Panc1 (cell line): Measurements from ENCODE around the gene MVD. TPM values are rescaled to one million over a fixed set of nuclear protein-coding genes. Genes with fewer than 3 reads are reported as not detected.
A peak's percentile ranks its signal among the peaks of the same experiment; 100 is the strongest.

Experiments
- ATAC-seq: fragments of 200-7000 bp; cut with Tn5 transposase; 2 replicates; pipeline ENCODE4 v1.9.1; 2020; ENCODE audit warnings: mild to moderate bottlenecking, moderate library complexity
- BruUV-seq: library from RNA; stranded (reverse); fragments of 400-500 nt; replicated peaks from 2 replicates; lab custom pipeline; 2021; lab: Mats Ljungman, UMichigan
- CTCF ChIA-PET: fragments of 300-600 bp; sonication (Branson Sonifier 250); formaldehyde crosslinking; loops from one replicate; lab custom pipeline; 2022; ENCODE audit warnings: antibody characterized with exemption; lab: Charles Lee
- POLR2A ChIA-PET: fragments of 300-600 bp; sonication (Branson Sonifier 250); formaldehyde crosslinking; loops from one replicate; lab custom pipeline; 2022; ENCODE audit warnings: antibody characterized with exemption; lab: Charles Lee
- DNase-seq: peaks from one replicate; pipeline ENCODE4 v3.0.0-alpha.2; 2010; ENCODE audit warnings: low read depth, low spot score
- H3K27ac ChIP-seq: 2 replicates; pipeline ENCODE4 v1.5.1; 2011; ENCODE audit warnings: mild to moderate bottlenecking, low read length, inconsistent platforms
- H3K27me3 ChIP-seq: fragments of 200-500 bp; sonication (Bioruptor generic); 2 replicates; pipeline ENCODE4 v1.6.0; 2014; ENCODE audit warnings: low read length, inconsistent platforms; ENCODE audit not compliant: control insufficient read depth, insufficient read depth
- H3K36me3 ChIP-seq: fragments of 200-500 bp; sonication (Bioruptor generic); 2 replicates; pipeline ENCODE4 v1.5.1; 2014; ENCODE audit warnings: inconsistent platforms, mild to moderate bottlenecking, low read length, moderate library complexity; ENCODE audit not compliant: control insufficient read depth, insufficient read depth
- H3K4me1 ChIP-seq: 2 replicates; pipeline ENCODE4 v1.5.1; 2011; ENCODE audit warnings: inconsistent platforms, mild to moderate bottlenecking, low read length, moderate library complexity; ENCODE audit not compliant: control insufficient read depth, insufficient read depth
- H3K4me3 ChIP-seq, 2 experiments: 2 replicates each; pipeline ENCODE4 v1.5.1; 2011 to 2012; ENCODE audit warnings: low read depth in 2 of 2, low read length in 2 of 2, mild to moderate bottlenecking in 2 of 2, inconsistent platforms in 1 of 2, moderate library complexity in 1 of 2
- H3K9me3 ChIP-seq: fragments of 200-500 bp; sonication (Bioruptor generic); 2 replicates; pipeline ENCODE4 v1.5.1; 2014; ENCODE audit warnings: low read depth, mild to moderate bottlenecking, inconsistent platforms, low read length, moderate library complexity; ENCODE audit not compliant: control insufficient read depth, insufficient read depth
- POLR2AphosphoS5 ChIP-seq: IDR thresholded peaks from 2 replicates; pipeline ENCODE4 v1.6.1; 2012; ENCODE audit warnings: mild to moderate bottlenecking, low read depth, low read length, moderate library complexity
- REST ChIP-seq, 2 experiments: IDR thresholded peaks; 2 replicates each; pipeline ENCODE4 v1.6.1; 2011 to 2012; ENCODE audit warnings: low read depth in 2 of 2, control low read depth in 1 of 2, low read length in 1 of 2, mild to moderate bottlenecking in 1 of 2, moderate library complexity in 1 of 2; ENCODE audit not compliant: insufficient read depth in 1 of 2
- SIN3A ChIP-seq: IDR thresholded peaks from 2 replicates; pipeline ENCODE4 v1.6.1; 2012; ENCODE audit warnings: low read depth, mild to moderate bottlenecking, low read length, moderate library complexity, borderline replicate concordance; ENCODE audit not compliant: insufficient read depth
- TCF7L2 ChIP-seq: IDR thresholded peaks from 2 replicates; pipeline ENCODE4 v1.6.1; 2011; ENCODE audit warnings: mild to moderate bottlenecking, low read depth, low read length, inconsistent platforms
- in situ Hi-C: cut with HindIII; loops from 2 replicates; pipeline ENCODE4 v1.10.0; 2016; ENCODE audit warnings: low sequenced_read_pairs, low pct_unique_long_range_greater_than_20kb
- intact Hi-C: fragments of 100-400 bp; cut with micrococcal nuclease; formaldehyde crosslinking; loops from one replicate; pipeline ENCODE4 v1.10.0; 2022; ENCODE audit not compliant: unreplicated experiment
- total RNA-seq: library from RNA; stranded (reverse); gene quantifications from one replicate; pipeline ENCODE4 v1.2.1, GENCODE V29; 2021; ENCODE audit not compliant: unreplicated experiment
- TF ChIP-seq, protein P1 (sequence below): fragments of 450-650 bp; IDR thresholded peaks from 2 replicates; pipeline ENCODE4 v1.5.1; 2017; ENCODE audit warnings: mild to moderate bottlenecking

Gene MVD
- total RNA-seq, 1 experiment from 2014 or later, result 96.8 TPM

GRCh38 chr16:88665148-88665547 is 2.3 kb upstream of the MVD start:
- H3K27me3 ChIP-seq, result no peaks in the 10 kb centered on the region
- in situ Hi-C loops, result no loop called here
- H3K27ac ChIP-seq, result no peak overlapping the region
- ATAC-seq, result no peak
- no peak overlapping the region for H3K4me3 ChIP-seq
- BruUV-seq, result no TSS peak
- ChIA-PET POLR2A (no interaction called here), CTCF (interaction anchor here (0.7 kb wide), 1 partner anchor 9 kb away, joined by 13 read pairs; no protein-coding TSS in a partner anchor)
- peaks cover 5% of the 10 kb centered on the region; the same call in 1 of the 2 replicates for H3K4me1 ChIP-seq
- H3K36me3 ChIP-seq, result no peaks in the 10 kb centered on the region; the same call in 1 of the 2 replicates
- intact Hi-C loops, result no loop called here
- H3K9me3 ChIP-seq, result no peaks in the 10 kb centered on the region
- DNase-seq, result no peak
- TF ChIP-seq SIN3A (no peak), POLR2AphosphoS5 (no peak), TCF7L2 (no peak), REST (IDR thresholded peaks at IDR 0.05; ENCODE audit: insufficient read depth in 1 of 2, low read depth in 2 of 2, low read length in 1 of 2) (no peak)
- TF ChIP-seq, protein P1, sequence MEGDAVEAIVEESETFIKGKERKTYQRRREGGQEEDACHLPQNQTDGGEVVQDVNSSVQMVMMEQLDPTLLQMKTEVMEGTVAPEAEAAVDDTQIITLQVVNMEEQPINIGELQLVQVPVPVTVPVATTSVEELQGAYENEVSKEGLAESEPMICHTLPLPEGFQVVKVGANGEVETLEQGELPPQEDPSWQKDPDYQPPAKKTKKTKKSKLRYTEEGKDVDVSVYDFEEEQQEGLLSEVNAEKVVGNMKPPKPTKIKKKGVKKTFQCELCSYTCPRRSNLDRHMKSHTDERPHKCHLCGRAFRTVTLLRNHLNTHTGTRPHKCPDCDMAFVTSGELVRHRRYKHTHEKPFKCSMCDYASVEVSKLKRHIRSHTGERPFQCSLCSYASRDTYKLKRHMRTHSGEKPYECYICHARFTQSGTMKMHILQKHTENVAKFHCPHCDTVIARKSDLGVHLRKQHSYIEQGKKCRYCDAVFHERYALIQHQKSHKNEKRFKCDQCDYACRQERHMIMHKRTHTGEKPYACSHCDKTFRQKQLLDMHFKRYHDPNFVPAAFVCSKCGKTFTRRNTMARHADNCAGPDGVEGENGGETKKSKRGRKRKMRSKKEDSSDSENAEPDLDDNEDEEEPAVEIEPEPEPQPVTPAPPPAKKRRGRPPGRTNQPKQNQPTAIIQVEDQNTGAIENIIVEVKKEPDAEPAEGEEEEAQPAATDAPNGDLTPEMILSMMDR, result no peak

DNA sequence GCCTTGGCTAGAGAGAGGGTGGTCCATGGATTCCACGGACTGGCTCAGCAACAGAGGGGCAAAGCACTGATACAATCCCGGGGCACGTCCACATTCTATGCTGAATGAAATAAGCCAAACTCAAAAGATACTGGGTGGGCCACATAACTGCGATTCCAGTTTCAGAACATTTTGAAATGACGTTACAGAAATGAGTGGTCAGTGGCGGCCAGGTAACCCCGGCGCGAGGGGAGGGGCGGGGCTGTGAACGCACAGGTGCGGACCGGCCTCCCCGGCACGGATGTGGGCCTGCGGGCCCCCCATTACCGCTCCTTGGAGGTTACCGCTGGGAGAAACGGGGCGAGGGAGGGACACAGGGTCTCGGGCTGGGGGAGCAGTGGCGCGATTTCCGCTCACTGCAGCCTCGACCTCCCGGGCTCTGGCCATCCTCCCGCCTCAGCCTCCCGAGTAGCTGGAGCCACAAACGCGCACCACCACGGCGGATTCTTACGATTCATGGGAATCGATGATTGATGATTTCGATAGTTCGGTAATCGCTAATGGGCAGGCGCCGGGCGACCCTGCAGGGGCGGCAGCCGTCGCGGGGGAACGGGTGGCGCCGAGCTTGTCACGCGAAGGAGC is 559 bp downstream of the MVD start:
- in situ Hi-C loops (no loop called here), intact Hi-C loops (no loop called here)
- ChIA-PET CTCF (no interaction called here), POLR2A (no interaction called here)
- Histone ChIP-seq H3K27me3 (no peaks in the 10 kb centered on the region), H3K36me3 (no peaks in the 10 kb centered on the region; the same call in 1 of the 2 replicates), H3K9me3 (no peaks in the 10 kb centered on the region), H3K4me3 (peak overlapping the region; percentile 71 to 85), H3K4me1 (peaks cover 5% of the 10 kb centered on the region; the same call in 1 of the 2 replicates), H3K27ac (peak overlapping the region; percentile 69)
- TSS peak; percentile 78 for BruUV-seq
- TF ChIP-seq REST (IDR thresholded peaks at IDR 0.05; ENCODE audit: insufficient read depth in 1 of 2, low read depth in 2 of 2, low read length in 1 of 2) (no peak), POLR2AphosphoS5 (no peak), TCF7L2 (no peak), SIN3A (no peak)
- TF ChIP-seq, protein P1, result no peak
- no peak for ATAC-seq
- no peak for DNase-seq
